GM12878 (cell line): Measurements from ENCODE around the gene HPS3. TPM values are rescaled to one million over a fixed set of nuclear protein-coding genes. Genes with fewer than 3 reads are reported as not detected.

ENCODE experiments used
- ATF7 ChIP-seq: fragments of 450-650 bp; IDR thresholded peaks from 2 replicates; pipeline ENCODE4 v1.6.1; 2016; ENCODE audit warnings: low read depth, mild to moderate bottlenecking
- CHD4 ChIP-seq: fragments of 200-600 bp; sonication (generic); IDR thresholded peaks from 2 replicates; pipeline ENCODE4 v1.6.1; 2016; ENCODE audit warnings: mild to moderate bottlenecking
- E2F8 ChIP-seq: fragments of 450-650 bp; IDR thresholded peaks from 2 replicates; pipeline ENCODE4 v1.6.1; 2018; ENCODE audit warnings: mild to moderate bottlenecking, low read depth, moderate library complexity; ENCODE audit not compliant: partially characterized antibody
- EP300 ChIP-seq, 2 experiments: fragments of 150-350 bp in 1 of 2; IDR thresholded peaks; 2 replicates each; pipeline ENCODE4 v1.6.1; 2011 to 2012; ENCODE audit warnings: low read depth in 2 of 2, low read length in 2 of 2, borderline replicate concordance in 1 of 2, improper control_type of control experiment in 1 of 2, inconsistent platforms in 1 of 2; ENCODE audit not compliant: control insufficient read depth in 1 of 2
- GATAD2B ChIP-seq: fragments of 450-650 bp; conservative IDR thresholded peaks from 2 replicates; pipeline ENCODE4 v1.6.1; 2017; ENCODE audit warnings: low read depth, mild to moderate bottlenecking, moderate library complexity
- KAT2A ChIP-seq: conservative IDR thresholded peaks from 2 replicates; pipeline ENCODE4 v1.6.1; 2011; ENCODE audit warnings: low read depth, low read length; ENCODE audit not compliant: control insufficient read depth
- PAX8 ChIP-seq: fragments of 450-650 bp; IDR thresholded peaks from 2 replicates; pipeline ENCODE4 v1.6.1; 2017; ENCODE audit warnings: mild to moderate bottlenecking, moderate library complexity
- POLR2A ChIP-seq: IDR thresholded peaks from 2 replicates; pipeline ENCODE4 v1.6.1; 2011; ENCODE audit warnings: low read depth, mild to moderate bottlenecking, low read length
- RELA ChIP-seq: fragments of 450-650 bp; IDR thresholded peaks from 2 replicates; pipeline ENCODE4 v1.8.0; 2014; ENCODE audit warnings: borderline replicate concordance; ENCODE audit not compliant: partially characterized antibody
- SKIL ChIP-seq: fragments of 450-650 bp; IDR thresholded peaks from 2 replicates; pipeline ENCODE4 v1.6.1; 2017; ENCODE audit warnings: mild to moderate bottlenecking, low read depth, inconsistent platforms; ENCODE audit not compliant: poor library complexity, severe bottlenecking
- ZBTB40 ChIP-seq: fragments of 450-650 bp; IDR thresholded peaks from 2 replicates; pipeline ENCODE4 v1.6.1; 2016; ENCODE audit warnings: mild to moderate bottlenecking, moderate library complexity, borderline replicate concordance
- ZZZ3 ChIP-seq: IDR thresholded peaks from 2 replicates; pipeline ENCODE4 v1.6.1; 2011; ENCODE audit warnings: low read depth; ENCODE audit not compliant: control insufficient read depth, insufficient read length
- polyA plus RNA-seq, 11 experiments: library from polyadenylated mRNA; depleted of rRNA in 4 of 11; unstranded in 6 of 11; stranded (reverse) in 5 of 11; fragments of >200 nt; fragmentation: Nextera tagmentation in 4 of 11; fragmentation: Illumina TruSeq in 1 of 11; extraction: Ambion mirVana in 4 of 11; extraction: Trizol in 1 of 11; gene quantifications; 1 replicate in 1 of 11; 2 replicates in 10 of 11; pipeline versions ENCODE4 v1.2.1 to v1.2.3, GENCODE V29; 2011 to 2016; ENCODE audit warnings: inconsistent platforms in 2 of 11, missing spikeins in 2 of 11, low read depth in 1 of 11
- total RNA-seq, 4 experiments: library from RNA; depleted of rRNA in 3 of 4; stranded (reverse); fragments of >200 nt in 3 of 4; fragmentation: Illumina TruSeq in 1 of 4; extraction: Trizol in 1 of 4; gene quantifications; 2 replicates each; pipeline versions ENCODE4 v1.2.1 to v1.2.3, GENCODE V29; 2013 to 2021
- TF ChIP-seq, protein P1 (sequence below): IDR thresholded peaks from 2 replicates; pipeline ENCODE4 v1.6.1; 2011; ENCODE audit warnings: low read depth, mild to moderate bottlenecking, low read length, moderate library complexity, borderline replicate concordance; ENCODE audit errors: extremely low read depth
- TF ChIP-seq, protein P2 (sequence below): fragments of 450-650 bp; IDR thresholded peaks from 2 replicates; pipeline ENCODE4 v1.6.1; 2016; ENCODE audit warnings: mild to moderate bottlenecking

The HPS3 gene
- total and polyA plus RNA-seq, 10 of the 15 experiments (the other 5 are each of a cell fraction or from before 2014, with no cell fraction given): 2.7 to 26.5 (median 14.8) TPM

DNA sequence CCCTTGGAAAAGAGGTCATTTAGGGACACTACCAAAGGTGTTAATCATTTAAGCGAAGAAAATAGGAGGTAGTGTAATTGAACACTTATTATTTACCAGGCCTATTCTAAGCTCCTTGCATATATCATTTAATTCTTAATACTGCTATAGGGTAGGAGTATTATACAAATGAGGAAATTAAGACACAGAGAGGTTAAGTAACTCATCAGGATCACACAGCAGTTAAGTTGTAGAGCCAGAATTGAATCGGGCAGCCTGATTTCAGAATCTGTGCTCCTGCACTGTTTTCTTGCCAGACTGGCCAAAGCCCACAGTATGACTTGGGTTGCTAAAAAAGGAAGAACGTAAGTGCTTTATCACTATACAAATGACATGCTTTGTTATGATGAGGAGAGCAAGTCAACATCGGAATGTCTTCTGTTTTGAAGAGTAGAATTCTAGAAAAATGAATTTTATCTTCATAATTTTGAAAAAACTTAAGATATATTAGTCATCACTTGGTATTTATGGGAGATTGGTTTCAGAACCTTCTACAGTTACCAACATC lies 31.4 kb downstream of the HPS3 start (continued):
- TF ChIP-seq SKIL (no peak), KAT2A (no peak), EP300 (IDR thresholded peaks at IDR 0.05; ENCODE audit: borderline replicate concordance in 1 of 2, control insufficient read depth in 1 of 2, low read depth in 2 of 2, low read length in 2 of 2) (no peak), GATAD2B (no peak), RELA (no peak), ATF7 (no peak), ZBTB40 (no peak), CHD4 (no peak), PAX8 (no peak), POLR2A (no peak), E2F8 (no peak), ZZZ3 (no peak)
- TF ChIP-seq, protein P1, sequence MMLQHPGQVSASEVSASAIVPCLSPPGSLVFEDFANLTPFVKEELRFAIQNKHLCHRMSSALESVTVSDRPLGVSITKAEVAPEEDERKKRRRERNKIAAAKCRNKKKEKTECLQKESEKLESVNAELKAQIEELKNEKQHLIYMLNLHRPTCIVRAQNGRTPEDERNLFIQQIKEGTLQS: no peak
- TF ChIP-seq, protein P2, sequence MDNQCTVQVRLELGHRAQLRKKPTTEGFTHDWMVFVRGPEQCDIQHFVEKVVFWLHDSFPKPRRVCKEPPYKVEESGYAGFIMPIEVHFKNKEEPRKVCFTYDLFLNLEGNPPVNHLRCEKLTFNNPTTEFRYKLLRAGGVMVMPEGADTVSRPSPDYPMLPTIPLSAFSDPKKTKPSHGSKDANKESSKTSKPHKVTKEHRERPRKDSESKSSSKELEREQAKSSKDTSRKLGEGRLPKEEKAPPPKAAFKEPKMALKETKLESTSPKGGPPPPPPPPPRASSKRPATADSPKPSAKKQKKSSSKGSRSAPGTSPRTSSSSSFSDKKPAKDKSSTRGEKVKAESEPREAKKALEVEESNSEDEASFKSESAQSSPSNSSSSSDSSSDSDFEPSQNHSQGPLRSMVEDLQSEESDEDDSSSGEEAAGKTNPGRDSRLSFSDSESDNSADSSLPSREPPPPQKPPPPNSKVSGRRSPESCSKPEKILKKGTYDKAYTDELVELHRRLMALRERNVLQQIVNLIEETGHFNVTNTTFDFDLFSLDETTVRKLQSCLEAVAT: no peak
